ENCODE measurements around the gene RNF222.

The RNF222 gene

GRCh38 chr17:8393470-8394231 lies 4.0 kb downstream of the RNF222 start:
- Histone ChIP-seq H3K27ac (ENCODE audit: low read depth, low read length) (no peak overlapping the region), H3K27me3 (ENCODE audit: control insufficient read depth, insufficient read depth, low read length) (no peaks in the 10 kb centered on the region), H3K36me3 (ENCODE audit: control insufficient read depth, insufficient read depth, low read length) (no peaks in the 10 kb centered on the region), H3K4me3 (ENCODE audit: low read depth, low read length) (no peak overlapping the region), H3K4me1 (ENCODE audit: control insufficient read depth, insufficient read depth, low read length) (peaks cover 10% of the 10 kb centered on the region), H3K9me3 (ENCODE audit: control insufficient read depth, insufficient read depth, low read length) (no peaks in the 10 kb centered on the region), H3K9ac (ENCODE audit: low read depth, low read length) (no peak overlapping the region)

GRCh38 chr17:8392674-8393469 lies 4.8 kb downstream of the RNF222 start:
- no peak overlapping the region for H3K4me3 ChIP-seq (ENCODE audit: low read depth, low read length)
- H3K9ac ChIP-seq (ENCODE audit: low read depth, low read length): no peak overlapping the region
- peaks cover 10% of the 10 kb centered on the region for H3K4me1 ChIP-seq (ENCODE audit: control insufficient read depth, insufficient read depth, low read length)
- H3K36me3 ChIP-seq (ENCODE audit: control insufficient read depth, insufficient read depth, low read length): no peaks in the 10 kb centered on the region
- no peak overlapping the region for H3K27ac ChIP-seq (ENCODE audit: low read depth, low read length)
- no peaks in the 10 kb centered on the region for H3K9me3 ChIP-seq (ENCODE audit: control insufficient read depth, insufficient read depth, low read length)
- no peaks in the 10 kb centered on the region for H3K27me3 ChIP-seq (ENCODE audit: control insufficient read depth, insufficient read depth, low read length)

DNA sequence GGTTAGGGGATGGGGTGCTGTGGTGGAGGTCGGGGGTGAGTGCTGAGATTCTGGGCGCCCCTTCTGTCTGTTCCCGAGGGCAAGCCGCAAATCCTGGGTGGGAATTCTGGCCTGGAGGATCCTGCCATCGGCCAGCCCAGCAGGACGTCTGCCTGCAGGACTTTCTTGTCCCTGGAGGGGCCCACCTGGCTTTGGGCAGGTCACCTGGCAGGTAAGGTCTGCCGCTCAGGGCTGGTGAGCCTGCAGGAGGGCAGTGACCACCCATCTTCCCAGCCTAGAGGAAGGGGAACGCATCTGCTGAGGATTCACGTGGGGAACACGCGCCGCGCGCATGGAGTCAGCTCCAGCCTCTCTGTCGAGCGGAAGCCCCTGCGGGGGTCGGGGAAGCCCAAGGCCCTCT lies 5.4 kb downstream of the RNF222 start:
- no peaks in the 10 kb centered on the region for H3K9me3 ChIP-seq (ENCODE audit: control insufficient read depth, insufficient read depth, low read length)
- H3K36me3 ChIP-seq (ENCODE audit: control insufficient read depth, insufficient read depth, low read length): no peaks in the 10 kb centered on the region
- peaks cover 10% of the 10 kb centered on the region for H3K4me1 ChIP-seq (ENCODE audit: control insufficient read depth, insufficient read depth, low read length)
- H3K27ac ChIP-seq (ENCODE audit: low read depth, low read length): no peak overlapping the region
- no peak overlapping the region for H3K4me3 ChIP-seq (ENCODE audit: low read depth, low read length)
- H3K27me3 ChIP-seq (ENCODE audit: control insufficient read depth, insufficient read depth, low read length): no peaks in the 10 kb centered on the region
- no peak overlapping the region for H3K9ac ChIP-seq (ENCODE audit: low read depth, low read length)

DNA sequence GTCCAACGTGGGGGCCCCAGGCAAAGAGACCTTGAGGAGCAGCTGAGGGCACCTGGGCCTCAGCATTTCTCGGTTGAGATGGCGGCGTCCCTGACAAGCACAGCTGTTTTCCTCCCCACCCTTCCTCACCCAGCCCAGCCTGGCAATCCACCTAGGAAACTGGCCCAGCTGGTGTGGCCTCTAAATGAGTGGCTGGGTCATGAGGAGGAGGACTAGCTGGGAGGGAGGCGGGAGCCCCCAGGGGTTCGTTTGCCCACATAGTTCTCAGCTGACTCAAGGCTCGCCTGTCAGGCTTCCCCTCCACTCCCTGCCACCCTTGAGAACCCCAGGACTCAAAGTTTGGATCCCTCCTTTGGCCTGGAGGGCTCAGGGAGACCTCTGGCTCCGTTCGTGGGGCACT lies 5.9 kb downstream of the RNF222 start:
- Histone ChIP-seq H3K4me3 (ENCODE audit: low read depth, low read length) (no peak overlapping the region), H3K36me3 (ENCODE audit: control insufficient read depth, insufficient read depth, low read length) (no peaks in the 10 kb centered on the region), H3K9ac (ENCODE audit: low read depth, low read length) (no peak overlapping the region), H3K9me3 (ENCODE audit: control insufficient read depth, insufficient read depth, low read length) (no peaks in the 10 kb centered on the region), H3K27me3 (ENCODE audit: control insufficient read depth, insufficient read depth, low read length) (no peaks in the 10 kb centered on the region), H3K4me1 (ENCODE audit: control insufficient read depth, insufficient read depth, low read length) (peaks cover 10% of the 10 kb centered on the region), H3K27ac (ENCODE audit: low read depth, low read length) (no peak overlapping the region)

GRCh38 chr17:8387914-8388651 lies 9.5 kb downstream of the RNF222 start:
- Histone ChIP-seq H3K4me3 (ENCODE audit: low read depth, low read length) (no peak overlapping the region), H3K9ac (ENCODE audit: low read depth, low read length) (no peak overlapping the region), H3K27me3 (ENCODE audit: control insufficient read depth, insufficient read depth, low read length) (no peaks in the 10 kb centered on the region), H3K4me1 (ENCODE audit: control insufficient read depth, insufficient read depth, low read length) (peaks cover 13% of the 10 kb centered on the region), H3K9me3 (ENCODE audit: control insufficient read depth, insufficient read depth, low read length) (no peaks in the 10 kb centered on the region), H3K36me3 (ENCODE audit: control insufficient read depth, insufficient read depth, low read length) (no peaks in the 10 kb centered on the region), H3K27ac (ENCODE audit: low read depth, low read length) (no peak overlapping the region)

- Histone ChIP-seq H3K27me3 (ENCODE audit: control insufficient read depth, insufficient read depth, low read length) (no peaks in the 10 kb centered on the region), H3K4me3 (ENCODE audit: low read depth, low read length) (no peak overlapping the region), H3K9me3 (ENCODE audit: control insufficient read depth, insufficient read depth, low read length) (no peaks in the 10 kb centered on the region), H3K4me1 (ENCODE audit: control insufficient read depth, insufficient read depth, low read length) (peaks cover 9% of the 10 kb centered on the region), H3K36me3 (ENCODE audit: control insufficient read depth, insufficient read depth, low read length) (peaks cover 5% of the 10 kb centered on the region), H3K27ac (ENCODE audit: low read depth, low read length) (no peak overlapping the region), H3K9ac (ENCODE audit: low read depth, low read length) (no peak overlapping the region)
Measured at GRCh38 chr17:8386841-8387240, 10.8 kb downstream of the RNF222 start.

- no peak overlapping the region for H3K9ac ChIP-seq (ENCODE audit: low read depth, low read length)
- H3K4me3 ChIP-seq (ENCODE audit: low read depth, low read length): no peak overlapping the region; the same call in 1 of the 2 replicates
- peaks cover 23% of the 10 kb centered on the region for H3K36me3 ChIP-seq (ENCODE audit: control insufficient read depth, insufficient read depth, low read length)
- H3K9me3 ChIP-seq (ENCODE audit: control insufficient read depth, insufficient read depth, low read length): no peaks in the 10 kb centered on the region
- H3K27ac ChIP-seq (ENCODE audit: low read depth, low read length): peak overlapping the region; percentile 70
- H3K27me3 ChIP-seq (ENCODE audit: control insufficient read depth, insufficient read depth, low read length): no peaks in the 10 kb centered on the region
- H3K4me1 ChIP-seq (ENCODE audit: control insufficient read depth, insufficient read depth, low read length): peaks cover 3% of the 10 kb centered on the region; the same call in 1 of the 2 replicates
Measured at GRCh38 chr17:8384801-8385378, 12.7 kb downstream of the RNF222 start.

GRCh38 chr17:8383143-8383822 lies 14.3 kb downstream of the RNF222 start, which contains the start of gene RPL26:
TSS of gene RPL26 (minus strand) at chr17:8383193. CDS start at chr17:8382310, 883 bp downstream.
- peaks cover 40% of the 10 kb centered on the region for H3K36me3 ChIP-seq (ENCODE audit: control insufficient read depth, insufficient read depth, low read length)
- H3K9ac ChIP-seq (ENCODE audit: low read depth, low read length): peak within 1 kb of the TSS; percentile 97
- no peaks in the 10 kb centered on the region for H3K9me3 ChIP-seq (ENCODE audit: control insufficient read depth, insufficient read depth, low read length)
- peak within 1 kb of the TSS; percentile 89 for H3K27ac ChIP-seq (ENCODE audit: low read depth, low read length)
- H3K4me1 ChIP-seq (ENCODE audit: control insufficient read depth, insufficient read depth, low read length): peaks cover 3% of the 10 kb centered on the region; the same call in 1 of the 2 replicates
- no peaks in the 10 kb centered on the region for H3K27me3 ChIP-seq (ENCODE audit: control insufficient read depth, insufficient read depth, low read length)
- peak within 1 kb of the TSS; percentile 88 for H3K4me3 ChIP-seq (ENCODE audit: low read depth, low read length)

DNA sequence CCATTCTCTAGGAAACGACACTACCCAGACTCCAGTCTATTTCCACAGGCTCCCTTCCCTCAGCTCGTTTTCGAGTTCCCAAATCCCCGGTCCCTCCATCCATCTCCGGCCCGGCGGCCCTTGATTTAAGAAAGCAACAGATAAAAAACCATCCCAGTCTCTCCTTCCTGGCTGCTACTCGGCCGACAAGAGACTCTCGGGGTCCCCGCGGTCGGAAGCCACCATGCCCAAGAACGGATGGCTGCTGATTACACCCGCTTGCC lies 14.8 kb downstream of the RNF222 start:
- peak overlapping the region; percentile 88 for H3K4me3 ChIP-seq (ENCODE audit: low read depth, low read length)
- H3K27ac ChIP-seq (ENCODE audit: low read depth, low read length): peak overlapping the region; percentile 89
- H3K36me3 ChIP-seq (ENCODE audit: control insufficient read depth, insufficient read depth, low read length): peaks cover 44% of the 10 kb centered on the region
- no peaks in the 10 kb centered on the region for H3K27me3 ChIP-seq (ENCODE audit: control insufficient read depth, insufficient read depth, low read length)
- H3K4me1 ChIP-seq (ENCODE audit: control insufficient read depth, insufficient read depth, low read length): peaks cover 3% of the 10 kb centered on the region; the same call in 1 of the 2 replicates
- no peaks in the 10 kb centered on the region for H3K9me3 ChIP-seq (ENCODE audit: control insufficient read depth, insufficient read depth, low read length)
- H3K9ac ChIP-seq (ENCODE audit: low read depth, low read length): peak overlapping the region; percentile 97

Measured in HUES48 (cell line).